GM12891 (cell line): ENCODE data around the gene IL32.

Source experiments
- DNase-seq: peaks from one replicate; pipeline ENCODE4 v3.0.0; 2011; ENCODE audit warnings: low spot score; ENCODE audit not compliant: insufficient read length
- FAIRE-seq: peaks from 2 replicates; lab custom pipeline; 2011; peaks lifted over from hg19 to GRCh38; lab: Jason Lieb, UNC
- PAX5 ChIP-seq: IDR thresholded peaks from 2 replicates; pipeline ENCODE4 v1.6.1; 2011; ENCODE audit warnings: low read length, moderate library complexity, mild to moderate bottlenecking; ENCODE audit not compliant: insufficient read depth, severe bottlenecking
- POLR2A ChIP-seq: IDR thresholded peaks from 2 replicates; pipeline ENCODE4 v1.6.1; 2011; ENCODE audit warnings: low read depth, low read length, control low read depth
- POLR2AphosphoS5 ChIP-seq: IDR thresholded peaks from 2 replicates; pipeline ENCODE4 v1.6.1; 2011; ENCODE audit warnings: low read depth, low read length, control low read depth
- POU2F2 ChIP-seq: IDR thresholded peaks from 2 replicates; pipeline ENCODE4 v1.6.1; 2011; ENCODE audit warnings: low read depth, mild to moderate bottlenecking, control low read depth, low read length, moderate library complexity
- SPI1 ChIP-seq: IDR thresholded peaks from 2 replicates; pipeline ENCODE4 v1.6.1; 2011; ENCODE audit warnings: low read depth, low read length, control low read depth
- TAF1 ChIP-seq: IDR thresholded peaks from 2 replicates; pipeline ENCODE4 v1.6.1; 2011; ENCODE audit warnings: low read depth, low read length, control low read depth

IL32 gene

GRCh38 chr16:3022684-3023414, 42.6 kb upstream of the IL32 start:
- FAIRE-seq (peak; percentile 55), DNase-seq (no peak)
- TF ChIP-seq TAF1 (no peak), SPI1 (no peak), POU2F2 (no peak), PAX5 (no peak), POLR2A (no peak), POLR2AphosphoS5 (no peak)

GRCh38 chr16:3023415-3023668, 42.1 kb upstream of the IL32 start:
- no peak for DNase-seq
- FAIRE-seq = no peak
- TF ChIP-seq TAF1 = no peak
- no peak for TF ChIP-seq PAX5
- no peak for TF ChIP-seq SPI1
- TF ChIP-seq POU2F2 = no peak
- no peak for TF ChIP-seq POLR2A

GRCh38 chr16:3023669-3024478, 41.6 kb upstream of the IL32 start, which contains the start of the genes HCFC1R1 and THOC6:
Gene HCFC1R1, minus strand, starts transcription at chr16:3023942. Its CDS starts 1 bp downstream, at chr16:3023941.
Gene THOC6, plus strand, starts transcription at chr16:3024035. Its CDS starts 292 bp downstream, at chr16:3024327.
- peak; percentile 100 for FAIRE-seq
- TF ChIP-seq POU2F2 (0 out of 2 replicates have a peak, but pooled peaks have one; percentile 32), POLR2AphosphoS5 (peak; percentile 85), TAF1 (no peak; the same call in 1 of the 2 replicates), PAX5 (peak; percentile 37), POLR2A (peak; percentile 82), SPI1 (peak; percentile 66)
- peak; percentile 91 for DNase-seq

GRCh38 chr16:3025032-3026002, 40.1 kb upstream of the IL32 start:
- no peak for FAIRE-seq
- TF ChIP-seq PAX5 (no peak), POU2F2 (no peak), TAF1 (no peak), POLR2AphosphoS5 (no peak), SPI1 (no peak), POLR2A (no peak)
- DNase-seq = no peak

GRCh38 chr16:3026003-3026378, 39.4 kb upstream of the IL32 start:
- no peak for FAIRE-seq
- TF ChIP-seq POU2F2 = no peak
- no peak for TF ChIP-seq PAX5
- no peak for TF ChIP-seq SPI1
- no peak for TF ChIP-seq POLR2A
- no peak for TF ChIP-seq POLR2AphosphoS5
- TF ChIP-seq TAF1 = no peak
- DNase-seq = no peak

GRCh38 chr16:3026609-3027488, 38.6 kb upstream of the IL32 start:
- no peak for TF ChIP-seq POLR2A
- no peak for FAIRE-seq
- no peak for DNase-seq

GRCh38 chr16:3027489-3027795, 38.0 kb upstream of the IL32 start:
- DNase-seq = no peak
- no peak for FAIRE-seq

GRCh38 chr16:3027983-3028715, 37.3 kb upstream of the IL32 start:
- TF ChIP-seq PAX5 = no peak
- no peak for TF ChIP-seq POLR2AphosphoS5
- TF ChIP-seq POLR2A = no peak
- no peak for TF ChIP-seq POU2F2
- TF ChIP-seq SPI1 = no peak
- no peak for TF ChIP-seq TAF1
- DNase-seq (peak; percentile 88), FAIRE-seq (peak; percentile 97)

More at GRCh38 chr16:3027489-3027795, 38.0 kb upstream of the IL32 start:
- TF ChIP-seq POLR2AphosphoS5 = no peak
- no peak for TF ChIP-seq TAF1
